Measurements from ENCODE around the gene CGN.

Gene CGN

DNA sequence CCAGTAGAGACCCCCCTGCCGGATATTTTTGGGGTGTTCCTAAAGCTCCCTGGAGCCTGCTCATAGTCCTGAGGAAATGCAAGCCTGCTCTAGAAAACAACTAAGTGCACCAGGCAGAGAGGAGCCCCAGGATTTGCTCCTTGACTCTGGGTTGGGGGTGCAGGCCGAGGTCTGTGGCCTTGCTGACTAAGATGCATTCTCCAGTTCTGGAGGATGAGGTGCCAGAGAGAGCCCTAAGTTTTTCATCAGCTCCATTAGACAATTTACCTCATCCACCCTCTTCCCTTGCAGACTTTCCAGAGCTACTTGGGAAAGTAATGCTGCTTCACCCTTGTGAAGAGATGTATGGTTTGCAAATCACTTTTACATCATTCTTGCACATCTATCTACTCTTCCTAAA is 38.0 kb downstream of the CGN start:
- no peak for DNase-seq

DNA sequence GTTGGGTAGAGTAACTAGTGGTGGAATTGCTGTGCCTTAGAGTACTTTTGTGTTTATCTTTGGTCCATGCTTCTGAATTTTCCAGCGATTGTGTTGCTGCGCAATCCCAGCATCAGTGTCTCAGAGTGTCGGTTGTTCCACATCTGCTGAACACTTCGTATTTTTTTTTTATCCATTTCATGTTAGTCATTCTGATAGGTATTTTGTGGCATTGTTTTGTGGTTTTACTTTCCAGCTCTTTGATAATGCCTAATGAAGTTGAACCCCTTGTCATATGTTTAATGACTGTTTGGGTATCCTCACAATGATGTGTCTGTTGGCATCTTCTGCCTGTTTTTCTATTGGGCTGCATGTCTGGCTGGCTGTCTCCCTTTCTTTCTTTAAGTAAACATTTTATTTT is 42.5 kb downstream of the CGN start:
- no peak for DNase-seq

DNA sequence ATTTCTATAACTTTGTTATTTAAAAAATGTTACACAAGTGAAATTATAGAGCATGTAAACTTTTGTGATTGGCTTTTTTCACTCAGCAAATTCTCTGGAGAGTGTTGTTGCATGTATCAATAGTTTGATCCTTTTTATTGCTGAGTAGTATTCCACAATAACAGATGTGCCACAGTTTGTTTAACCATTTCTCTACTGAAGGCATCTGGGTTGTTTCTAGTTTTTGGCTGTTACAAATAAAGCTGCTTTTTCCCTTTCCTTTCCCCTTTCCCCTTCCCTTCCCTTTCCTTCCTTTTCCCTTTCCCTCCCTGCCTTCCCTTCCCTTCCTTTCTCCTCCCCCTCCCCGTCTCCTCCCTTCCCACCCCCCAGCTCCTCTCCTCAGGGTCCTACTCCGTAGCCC is 44.9 kb downstream of the CGN start:
- DNase-seq: no peak

DNA sequence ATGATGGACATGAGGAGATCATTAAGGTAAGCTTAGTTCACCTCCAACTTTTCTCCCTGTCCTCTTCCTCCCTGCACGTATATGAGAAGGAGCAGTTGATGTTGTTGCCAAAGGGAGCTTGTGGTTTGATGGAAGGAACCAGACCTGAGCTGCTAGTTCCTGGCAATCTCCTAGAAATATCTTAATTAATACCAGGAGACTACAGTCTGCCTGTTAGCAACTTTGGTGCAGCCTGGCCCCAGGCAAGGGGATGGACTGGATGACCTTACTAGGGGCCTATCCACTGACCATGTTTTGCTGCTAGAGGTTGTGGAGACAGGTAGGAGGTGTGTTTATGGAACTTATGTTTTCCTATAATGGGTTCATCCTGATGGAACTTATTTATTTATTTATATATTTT is 51.5 kb downstream of the CGN start:
- no peak for DNase-seq

- DNase-seq: no peak
These were observed 52.2 kb downstream of the CGN start for GRCh38 chr1:151563376-151563775.

DNA sequence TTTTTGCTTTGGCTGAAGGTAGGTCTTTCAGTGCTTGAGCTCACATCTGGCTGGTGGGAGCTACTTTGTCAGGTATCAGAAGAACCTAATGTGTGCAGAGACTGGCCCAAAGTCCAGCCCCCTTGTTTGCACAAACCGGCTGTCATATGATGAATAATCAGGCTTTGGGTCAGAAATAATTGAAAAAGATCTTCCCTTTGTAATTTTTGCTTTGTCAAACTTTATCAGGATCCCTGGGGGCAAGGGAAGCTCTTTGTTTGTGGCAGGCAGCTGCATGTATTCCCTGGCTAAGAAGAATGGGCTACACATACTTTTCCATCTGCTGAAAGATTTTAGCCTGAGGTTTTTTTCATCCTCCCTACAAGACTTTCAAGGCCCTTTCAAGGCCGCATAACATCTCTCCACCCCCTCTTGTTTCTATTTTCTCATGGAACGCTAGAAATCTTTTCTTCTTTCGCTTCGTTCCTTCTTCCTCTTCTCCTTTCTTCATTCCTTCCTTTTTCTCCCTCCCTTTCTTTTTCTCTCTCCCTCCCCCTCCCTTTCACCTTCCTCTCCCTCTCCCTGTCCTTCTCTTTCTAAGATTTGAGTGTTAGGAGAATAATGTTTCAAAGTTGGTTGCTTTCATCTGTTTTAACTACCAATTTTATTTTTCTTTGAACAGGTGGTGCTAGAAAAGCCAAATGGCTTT is 54.5 kb downstream of the CGN start:
- DNase-seq: no peak

- no peak for DNase-seq
These were observed 57.5 kb downstream of the CGN start for GRCh38 chr1:151568626-151569088.

- no peak for DNase-seq
These were observed 59.6 kb downstream of the CGN start for GRCh38 chr1:151570819-151571218.

GRCh38 chr1:151574575-151575529 is 63.7 kb downstream of the CGN start:
- DNase-seq: no peak

DNA sequence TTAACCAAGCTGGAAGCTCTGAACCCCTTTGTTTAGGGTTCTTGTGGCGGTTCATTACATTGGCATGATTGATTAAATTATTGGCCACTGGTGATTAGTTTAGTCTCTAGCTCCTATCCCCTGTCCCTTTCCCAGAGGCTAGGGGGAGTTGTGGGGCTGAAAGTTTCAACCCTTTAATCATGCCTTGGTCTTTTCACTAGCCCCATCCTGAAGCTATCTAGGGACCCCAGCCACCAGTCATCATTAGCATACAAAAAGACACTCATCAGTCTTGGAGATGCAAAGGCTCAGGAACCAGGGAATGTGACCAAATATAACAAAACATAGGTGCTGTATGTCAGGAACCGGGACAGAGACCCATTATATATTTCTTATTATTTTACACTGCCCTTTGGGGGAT is 66.0 kb downstream of the CGN start:
- DNase-seq: no peak

GRCh38 chr1:151578941-151579340 is 67.8 kb downstream of the CGN start:
- DNase-seq: no peak

DNA sequence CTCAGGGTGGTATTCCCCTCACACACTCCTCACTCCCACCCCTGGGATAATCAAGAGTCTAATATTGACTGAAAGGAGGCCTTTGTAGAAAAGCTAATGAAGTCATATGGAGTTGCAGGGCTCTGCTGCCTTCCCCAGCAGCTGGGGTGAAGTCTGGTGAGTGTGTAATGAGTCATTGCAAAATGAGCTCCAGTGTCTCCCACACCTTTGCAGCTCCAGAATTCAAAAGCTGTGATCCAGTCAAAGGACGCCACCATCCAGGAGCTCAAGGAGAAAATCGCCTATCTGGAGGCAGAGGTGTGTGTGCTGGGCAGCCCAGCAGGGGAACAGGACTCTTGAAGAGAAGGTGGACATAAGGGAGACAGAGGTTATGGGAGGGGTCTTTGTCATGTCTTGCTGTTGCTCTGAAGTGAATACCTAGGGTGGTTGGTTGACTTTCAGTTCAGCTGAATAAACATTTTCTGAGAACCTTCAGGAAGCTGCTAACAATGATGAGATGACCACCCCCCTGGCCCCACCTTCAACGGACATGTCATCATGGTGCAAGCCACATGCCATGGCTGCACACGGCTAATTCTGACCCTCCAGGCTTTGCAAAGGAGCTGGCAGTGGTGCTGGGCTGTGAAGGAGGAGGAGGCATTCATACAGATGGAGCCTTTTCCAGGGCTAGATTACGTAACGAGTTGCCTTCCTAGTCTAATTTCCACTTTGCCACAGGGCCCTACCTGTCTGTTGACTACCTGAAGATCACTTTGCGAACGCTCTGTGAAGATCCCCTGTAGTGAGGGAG is 68.4 kb downstream of the CGN start:
- DNase-seq: no peak

- no peak for DNase-seq
These were observed 70.3 kb downstream of the CGN start for GRCh38 chr1:151581451-151581850.

DNA sequence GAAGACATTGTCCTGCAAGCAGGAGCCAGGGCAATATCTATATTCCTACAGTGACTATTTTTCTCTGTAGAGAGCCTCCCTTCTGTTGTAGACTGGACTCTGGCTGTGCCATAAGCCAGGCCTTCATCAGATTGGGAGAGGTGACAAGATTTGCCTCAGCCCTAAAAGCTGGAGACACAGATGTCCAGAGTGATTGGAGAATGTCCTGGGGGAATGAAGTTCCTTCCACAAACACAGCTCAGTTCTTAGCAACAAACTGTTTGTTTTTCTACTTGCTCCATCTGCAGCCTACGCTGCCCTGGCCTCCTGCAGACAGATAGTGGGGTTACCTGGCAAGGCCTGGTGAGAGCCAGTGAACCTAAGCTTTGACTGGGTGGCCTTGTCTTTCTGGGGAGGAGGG is 70.7 kb downstream of the CGN start:
- no peak for DNase-seq

DNA sequence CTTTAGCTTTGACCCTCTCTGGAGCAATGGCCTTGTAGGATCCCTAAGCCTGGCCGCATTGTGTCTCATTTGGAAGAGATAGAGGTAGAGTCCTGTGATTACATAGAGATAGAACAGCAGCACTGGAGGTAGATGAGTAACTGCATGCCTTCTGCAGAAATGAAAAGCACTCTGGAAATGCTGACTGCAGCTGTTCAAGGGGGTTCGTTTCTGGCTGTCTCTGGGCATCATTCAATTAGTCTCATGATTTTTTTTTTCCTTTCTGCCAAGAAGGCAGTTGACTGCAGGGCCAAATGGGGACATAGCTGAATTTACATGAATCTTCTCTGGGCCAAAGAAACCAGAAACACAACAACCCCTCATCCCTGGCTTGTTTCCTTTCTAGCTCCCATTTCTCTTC is 72.6 kb downstream of the CGN start:
- no peak for DNase-seq

DNA sequence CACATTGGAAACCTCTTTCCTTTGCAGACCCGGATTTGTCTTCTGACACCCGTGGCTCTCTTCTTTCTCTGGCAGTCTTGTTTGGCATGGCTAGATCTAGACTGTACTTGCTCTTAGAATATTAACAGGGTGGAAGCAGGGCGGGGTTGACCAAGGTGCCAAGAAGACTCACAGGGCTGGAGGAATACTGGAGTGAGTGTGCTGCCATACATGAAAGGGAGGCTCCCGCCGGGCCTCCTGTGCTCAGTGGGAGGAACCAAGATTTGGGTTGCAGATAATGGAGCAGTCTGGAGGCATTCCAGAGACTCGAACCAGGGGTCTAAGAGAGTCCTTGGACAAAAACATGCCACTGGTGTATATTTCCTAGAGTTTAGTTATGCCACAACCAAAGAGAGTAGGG is 73.1 kb downstream of the CGN start:
- no peak for DNase-seq

- DNase-seq: no peak
These were observed 73.6 kb downstream of the CGN start for GRCh38 chr1:151584780-151585179.

- no peak for DNase-seq
These were observed 74.4 kb downstream of the CGN start for GRCh38 chr1:151585622-151586021.
